Fibroblast of lung (primary cell): ENCODE results near the gene ERMAP. TPM values are rescaled to one million over a fixed set of nuclear protein-coding genes. Genes with fewer than 3 reads are reported as not detected.
A peak's percentile ranks its signal among the peaks of the same experiment; 100 is the strongest.

Experiments used
- DNase-seq, 2 donors: peaks; one replicate each; pipeline versions ENCODE4 v3.0.0 to v3.0.0-alpha.2; 2010; ENCODE audit warnings: low read depth in 2 of 2
- H2AFZ ChIP-seq: 2 replicates; pipeline ENCODE4 v1.5.1; 2012; ENCODE audit warnings: low read length, control low read depth, inconsistent platforms
- H3K27ac ChIP-seq: 2 replicates; pipeline ENCODE4 v1.5.1; 2011; ENCODE audit warnings: low read length, control low read depth; ENCODE audit not compliant: insufficient read depth
- H3K27me3 ChIP-seq: 2 replicates; pipeline ENCODE4 v1.5.1; 2011; ENCODE audit warnings: mild to moderate bottlenecking, low read length; ENCODE audit not compliant: control insufficient read depth, insufficient read depth
- H3K36me3 ChIP-seq: 2 replicates; pipeline ENCODE4 v1.5.1; 2011; ENCODE audit warnings: low read length; ENCODE audit not compliant: control insufficient read depth, insufficient read depth
- H3K4me1 ChIP-seq: 2 replicates; pipeline ENCODE4 v1.5.1; 2011; ENCODE audit warnings: low read length; ENCODE audit not compliant: control insufficient read depth, insufficient read depth; ENCODE audit errors: extremely low read depth
- H3K4me2 ChIP-seq: 2 replicates; pipeline ENCODE4 v1.5.1; 2011; ENCODE audit warnings: low read length, control low read depth; ENCODE audit not compliant: insufficient read depth; ENCODE audit errors: extremely low read depth
- H3K4me3 ChIP-seq, 4 experiments: fragments of 200-600 bp in 1 of 4; sonication (generic) in 1 of 4; replicated peaks in 1 of 4; 2 replicates each; pipeline ENCODE4 v1.5.1; 2011 to 2016; ENCODE audit warnings: low read length in 4 of 4, low read depth in 3 of 4, mild to moderate bottlenecking in 3 of 4, control low read depth in 2 of 4, inconsistent platforms in 1 of 4, mixed read lengths in 1 of 4; ENCODE audit not compliant: insufficient read depth in 1 of 4; ENCODE audit errors: control extremely low read depth in 1 of 4
- H3K79me2 ChIP-seq: 2 replicates; pipeline ENCODE4 v1.5.1; 2012; ENCODE audit warnings: mild to moderate bottlenecking, low read length, inconsistent platforms; ENCODE audit not compliant: control insufficient read depth, insufficient read depth
- H3K9ac ChIP-seq: 2 replicates; pipeline ENCODE4 v1.5.1; 2011; ENCODE audit warnings: mild to moderate bottlenecking, low read length, control low read depth; ENCODE audit not compliant: insufficient read depth
- H3K9me3 ChIP-seq: 2 replicates; pipeline ENCODE4 v1.5.1; 2012; ENCODE audit warnings: low read depth, low read length; ENCODE audit not compliant: control insufficient read depth, insufficient read depth
- H4K20me1 ChIP-seq: 2 replicates; pipeline ENCODE4 v1.5.1; 2011; ENCODE audit warnings: low read length; ENCODE audit not compliant: control insufficient read depth, insufficient read depth; ENCODE audit errors: extremely low read depth
- EZH2 ChIP-seq: IDR thresholded peaks from 2 replicates; pipeline ENCODE4 v1.5.1; 2012; ENCODE audit warnings: low read length, control low read depth, mild to moderate bottlenecking; ENCODE audit errors: missing control alignments
- polyA minus RNA-seq: library from RNA; depleted of rRNA, polyadenylated mRNA; stranded (reverse); fragments of >200 nt; gene quantifications from 2 replicates; pipeline ENCODE4 v1.2.3, GENCODE V29; 2011; ENCODE audit warnings: low replicate concordance
- polyA plus RNA-seq, 2 donors: library from polyadenylated mRNA; depleted of rRNA in 1 of 2; stranded (reverse) in 1 of 2; unstranded in 1 of 2; fragments of >200 nt; gene quantifications; 2 replicates each; pipeline ENCODE4 v1.2.1, GENCODE V29; 2011 to 2012; ENCODE audit warnings: missing spikeins in 1 of 2
- total RNA-seq: library from RNA; depleted of rRNA; stranded (reverse); fragments of >200 nt; gene quantifications from 2 replicates; pipeline ENCODE4 v1.2.1, GENCODE V29; 2014
- TF ChIP-seq, protein P1 (sequence below), 2 donors: IDR thresholded peaks in 1 of 2; conservative IDR thresholded peaks in 1 of 2; 1 replicate in 1 of 2; 2 replicates in 1 of 2; pipeline ENCODE4 v1.5.1; 2011 to 2012; ENCODE audit warnings: low read length in 2 of 2, control low read depth in 1 of 2, inconsistent platforms in 1 of 2, low read depth in 1 of 2, mild to moderate bottlenecking in 1 of 2

Gene ERMAP, protein sequence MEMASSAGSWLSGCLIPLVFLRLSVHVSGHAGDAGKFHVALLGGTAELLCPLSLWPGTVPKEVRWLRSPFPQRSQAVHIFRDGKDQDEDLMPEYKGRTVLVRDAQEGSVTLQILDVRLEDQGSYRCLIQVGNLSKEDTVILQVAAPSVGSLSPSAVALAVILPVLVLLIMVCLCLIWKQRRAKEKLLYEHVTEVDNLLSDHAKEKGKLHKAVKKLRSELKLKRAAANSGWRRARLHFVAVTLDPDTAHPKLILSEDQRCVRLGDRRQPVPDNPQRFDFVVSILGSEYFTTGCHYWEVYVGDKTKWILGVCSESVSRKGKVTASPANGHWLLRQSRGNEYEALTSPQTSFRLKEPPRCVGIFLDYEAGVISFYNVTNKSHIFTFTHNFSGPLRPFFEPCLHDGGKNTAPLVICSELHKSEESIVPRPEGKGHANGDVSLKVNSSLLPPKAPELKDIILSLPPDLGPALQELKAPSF
- 17.2 and 37.2 TPM in 2 replicates for total RNA-seq
- 16.3 and 19.4 TPM in 2 replicates for polyA plus RNA-seq
- polyA plus RNA-seq (2012): 8.3 and 9.4 TPM in 2 replicates
- polyA minus RNA-seq: 11.4 and 13.2 TPM in 2 replicates

DNA sequence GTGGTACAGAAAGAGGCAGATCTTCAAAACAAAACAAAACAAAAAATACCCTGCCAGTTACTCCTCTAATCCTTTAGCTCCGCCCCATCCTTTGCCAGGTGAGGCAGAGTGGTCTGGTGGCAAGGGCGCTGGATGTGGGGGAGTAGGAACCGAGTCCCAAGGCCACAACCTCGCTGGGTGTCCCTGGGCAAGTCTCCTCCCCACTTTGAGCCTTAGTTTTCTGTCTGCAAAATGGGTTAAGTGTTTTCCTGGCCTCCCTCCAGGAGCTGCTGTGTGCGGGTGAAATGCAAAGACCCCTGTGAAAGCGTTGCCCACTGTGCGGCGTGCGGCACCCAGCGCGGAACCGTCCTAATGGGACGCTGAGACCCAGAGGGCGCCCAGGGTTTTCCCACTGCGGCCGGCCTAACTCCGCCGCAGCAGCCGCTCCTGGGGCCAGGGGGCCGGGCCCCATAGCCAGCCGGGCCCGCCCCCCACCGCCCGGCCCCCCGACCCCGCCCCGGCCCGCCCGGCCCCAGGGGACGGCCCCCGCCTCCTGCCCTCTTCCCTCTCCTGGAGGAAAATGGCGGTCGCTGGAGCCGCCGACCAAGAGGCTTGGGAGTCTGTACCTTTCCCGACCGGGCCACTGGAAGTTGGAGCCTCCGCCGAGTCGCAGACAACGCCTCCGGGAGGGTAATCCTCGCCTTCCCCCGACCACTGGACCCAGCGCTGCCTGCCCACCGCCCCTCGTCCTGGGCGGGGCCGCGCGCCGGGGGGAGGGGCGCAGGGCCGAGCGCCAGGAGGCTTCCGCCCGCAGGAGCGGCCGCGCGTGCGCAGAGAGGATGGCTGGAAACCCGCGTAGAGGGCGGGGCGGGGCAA is at the start of gene ERMAP, which contains the start of gene SVBP:
ERMAP (plus strand) TSS at position 538 of the 855 bp plus-strand sequence. CDS start 13,327 bp downstream, outside the sequence.
SVBP (minus strand) TSS at position 813 of the 855 bp plus-strand sequence. CDS start 853 bp downstream, outside the sequence.
- Histone ChIP-seq H3K4me2 (peak within 1 kb of the TSS; percentile 98), H3K27ac (peak within 1 kb of the TSS; percentile 76), H3K79me2 (peaks cover 2% of the 10 kb centered on the region), H3K4me1 (peaks cover 2% of the 10 kb centered on the region), H3K4me3 (peak within 1 kb of the TSS; percentile 61 to 79 (median 74)), H3K27me3 (no peaks in the 10 kb centered on the region), H2AFZ (peak within 1 kb of the TSS; percentile 88), H3K36me3 (no peaks in the 10 kb centered on the region), H4K20me1 (no peaks in the 10 kb centered on the region), H3K9ac (peak within 1 kb of the TSS; percentile 88), H3K9me3 (no peaks in the 10 kb centered on the region)
- TF ChIP-seq EZH2: no peak
- TF ChIP-seq, protein P1, sequence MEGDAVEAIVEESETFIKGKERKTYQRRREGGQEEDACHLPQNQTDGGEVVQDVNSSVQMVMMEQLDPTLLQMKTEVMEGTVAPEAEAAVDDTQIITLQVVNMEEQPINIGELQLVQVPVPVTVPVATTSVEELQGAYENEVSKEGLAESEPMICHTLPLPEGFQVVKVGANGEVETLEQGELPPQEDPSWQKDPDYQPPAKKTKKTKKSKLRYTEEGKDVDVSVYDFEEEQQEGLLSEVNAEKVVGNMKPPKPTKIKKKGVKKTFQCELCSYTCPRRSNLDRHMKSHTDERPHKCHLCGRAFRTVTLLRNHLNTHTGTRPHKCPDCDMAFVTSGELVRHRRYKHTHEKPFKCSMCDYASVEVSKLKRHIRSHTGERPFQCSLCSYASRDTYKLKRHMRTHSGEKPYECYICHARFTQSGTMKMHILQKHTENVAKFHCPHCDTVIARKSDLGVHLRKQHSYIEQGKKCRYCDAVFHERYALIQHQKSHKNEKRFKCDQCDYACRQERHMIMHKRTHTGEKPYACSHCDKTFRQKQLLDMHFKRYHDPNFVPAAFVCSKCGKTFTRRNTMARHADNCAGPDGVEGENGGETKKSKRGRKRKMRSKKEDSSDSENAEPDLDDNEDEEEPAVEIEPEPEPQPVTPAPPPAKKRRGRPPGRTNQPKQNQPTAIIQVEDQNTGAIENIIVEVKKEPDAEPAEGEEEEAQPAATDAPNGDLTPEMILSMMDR (conservative IDR thresholded peaks at IDR 0.05 in 1 of 2, IDR thresholded peaks at IDR 0.05 in 1 of 2; ENCODE audit: low read depth in 1 of 2, low read length in 2 of 2): no peak
- DNase-seq: peak; percentile 72 to 85

DNA sequence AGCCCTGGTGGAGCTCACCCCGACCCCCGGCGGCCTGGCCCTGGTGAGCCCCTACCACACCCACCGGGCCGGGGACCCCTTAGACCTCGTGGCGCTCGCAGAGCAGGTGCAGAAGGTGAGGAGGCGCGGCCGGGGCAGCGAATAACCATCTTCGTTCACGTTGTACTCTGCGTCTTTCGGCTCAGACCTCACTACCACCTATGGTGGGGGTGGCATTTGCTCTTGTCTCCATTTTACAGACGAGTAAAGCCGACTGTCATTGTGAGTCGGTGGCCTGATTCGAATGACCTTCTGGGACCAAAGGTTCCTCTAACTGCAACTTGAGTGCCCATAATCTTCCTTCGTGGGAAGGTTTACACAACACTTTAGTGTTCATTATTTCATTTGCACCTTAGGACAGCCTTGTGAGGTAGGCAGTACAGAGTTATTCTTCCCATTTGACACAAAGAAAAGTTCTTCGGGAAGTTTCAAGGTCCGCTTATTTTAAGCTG is 49.4 kb upstream of the ERMAP start:
- no peaks in the 10 kb centered on the region for H3K27me3 ChIP-seq
- peaks cover 4% of the 10 kb centered on the region for H4K20me1 ChIP-seq
- peak overlapping the region; percentile 84 for H3K27ac ChIP-seq
- peak overlapping the region; percentile 92 for H3K9ac ChIP-seq
- peak overlapping the region; percentile 99 for H3K4me2 ChIP-seq
- peaks cover 2% of the 10 kb centered on the region for H3K4me1 ChIP-seq
- H3K36me3 ChIP-seq: no peaks in the 10 kb centered on the region
- peaks cover 55% of the 10 kb centered on the region for H3K79me2 ChIP-seq
- TF ChIP-seq, protein P1 (conservative IDR thresholded peaks at IDR 0.05 in 1 of 2, IDR thresholded peaks at IDR 0.05 in 1 of 2; ENCODE audit: low read depth in 1 of 2, low read length in 2 of 2): no peak
- TF ChIP-seq EZH2: no peak
- H3K4me3 ChIP-seq: peak overlapping the region; percentile 63 to 98 (median 97)
- no peak for DNase-seq
- H3K9me3 ChIP-seq: no peaks in the 10 kb centered on the region
- peak overlapping the region; percentile 89 for H2AFZ ChIP-seq
